SK-N-SH treated with all-trans-retinoic acid at 6 μM for 48 hours (cell line): ENCODE measurements around the gene ASCL2.

ENCODE experiments used
- ATAC-seq: fragments of 200-7000 bp; cut with Tn5 transposase; 3 replicates; pipeline ENCODE4 v1.9.1; 2020; ENCODE audit warnings: mild to moderate bottlenecking, moderate library complexity
- ARNTL ChIP-seq: fragments of 450-650 bp; formaldehyde crosslinking; IDR thresholded peaks from 2 replicates; pipeline ENCODE4 v1.5.0; 2020; ENCODE audit warnings: low read depth, mild to moderate bottlenecking, moderate library complexity, borderline replicate concordance
- BACH2 ChIP-seq: fragments of 250-450 bp; sonication (Bioruptor Pico); IDR thresholded peaks from 2 replicates; pipeline ENCODE4 v1.9.0; 2021; ENCODE audit warnings: mild to moderate bottlenecking, borderline replicate concordance
- CSDC2 ChIP-seq: fragments of 250-450 bp; sonication (Bioruptor Pico); IDR thresholded peaks from 2 replicates; pipeline ENCODE4 v1.5.0; 2020; ENCODE audit warnings: mild to moderate bottlenecking, moderate library complexity
- ESRRG ChIP-seq: fragments of 250-450 bp; sonication (Bioruptor Pico); IDR thresholded peaks from 2 replicates; pipeline ENCODE4 v1.6.1; 2021; ENCODE audit warnings: mild to moderate bottlenecking
- GLIS3 ChIP-seq: fragments of 250-450 bp; sonication (Bioruptor Pico); IDR thresholded peaks from 2 replicates; pipeline ENCODE4 v1.5.0; 2020; ENCODE audit warnings: mild to moderate bottlenecking, moderate library complexity
- ISL1 ChIP-seq: fragments of 250-450 bp; sonication (Bioruptor Pico); IDR thresholded peaks from 2 replicates; pipeline ENCODE4 v2.1.2; 2022; ENCODE audit warnings: mild to moderate bottlenecking, moderate library complexity
- OSR1 ChIP-seq: fragments of 250-450 bp; sonication (Bioruptor Pico); IDR thresholded peaks from 2 replicates; pipeline ENCODE4 v1.8.0; 2022; ENCODE audit warnings: moderate library complexity, mild to moderate bottlenecking, inconsistent platforms
- PPARA ChIP-seq: fragments of 250-450 bp; sonication (Bioruptor Pico); IDR thresholded peaks from 2 replicates; pipeline ENCODE4 v1.5.0; 2020; ENCODE audit warnings: mild to moderate bottlenecking, borderline replicate concordance
- RARB ChIP-seq: fragments of 250-450 bp; sonication (Bioruptor Pico); IDR thresholded peaks from 2 replicates; pipeline ENCODE4 v1.8.0; 2021; ENCODE audit warnings: mild to moderate bottlenecking, moderate library complexity
- SNAI2 ChIP-seq: fragments of 250-450 bp; sonication (Bioruptor Pico); IDR thresholded peaks from 2 replicates; pipeline ENCODE4 v1.5.0; 2020; ENCODE audit warnings: mild to moderate bottlenecking, moderate library complexity
- TCF4 ChIP-seq: fragments of 250-450 bp; sonication (Bioruptor Pico); IDR thresholded peaks from 2 replicates; pipeline ENCODE4 v1.8.0; 2021; ENCODE audit warnings: mild to moderate bottlenecking, moderate library complexity, borderline replicate concordance
- ZC3H10 ChIP-seq: fragments of 250-450 bp; sonication (Bioruptor Pico); IDR thresholded peaks from 2 replicates; pipeline ENCODE4 v1.5.1; 2021; ENCODE audit warnings: mild to moderate bottlenecking, moderate library complexity
- ZFP3 ChIP-seq: fragments of 250-450 bp; sonication (Bioruptor Pico); IDR thresholded peaks from 2 replicates; pipeline ENCODE4 v1.5.0; 2020; ENCODE audit warnings: mild to moderate bottlenecking, moderate library complexity
- ZFP30 ChIP-seq: fragments of 450-650 bp; formaldehyde crosslinking; IDR thresholded peaks from 2 replicates; pipeline ENCODE4 v1.5.0; 2022; ENCODE audit warnings: mild to moderate bottlenecking, moderate library complexity
- ZNF565 ChIP-seq: fragments of 450-650 bp; formaldehyde crosslinking; conservative IDR thresholded peaks from 2 replicates; pipeline ENCODE4 v1.5.0; 2020; ENCODE audit warnings: low read depth, mild to moderate bottlenecking, moderate library complexity
- ZNF70 ChIP-seq: fragments of 450-650 bp; formaldehyde crosslinking; IDR thresholded peaks from 2 replicates; pipeline ENCODE4 v1.5.0; 2020; ENCODE audit warnings: mild to moderate bottlenecking, moderate library complexity
- TF ChIP-seq, protein P1 (sequence below): fragments of 250-450 bp; sonication (Bioruptor Pico); IDR thresholded peaks from 2 replicates; pipeline ENCODE4 v1.8.0; 2020; ENCODE audit warnings: mild to moderate bottlenecking, moderate library complexity, borderline replicate concordance
- TF ChIP-seq, protein P2 (sequence below): fragments of 250-450 bp; sonication (Bioruptor Pico); IDR thresholded peaks from 2 replicates; pipeline ENCODE4 v1.8.0; 2021; ENCODE audit warnings: low read depth, mild to moderate bottlenecking, moderate library complexity, borderline replicate concordance
- TF ChIP-seq, protein P3 (sequence below): fragments of 250-450 bp; sonication (Bioruptor Pico); IDR thresholded peaks from 2 replicates; pipeline ENCODE4 v1.5.1; 2021; ENCODE audit warnings: mild to moderate bottlenecking, moderate library complexity
- TF ChIP-seq, protein P4 (sequence below): fragments of 250-450 bp; sonication (Bioruptor Pico); IDR thresholded peaks from 2 replicates; pipeline ENCODE4 v1.5.0; 2020; ENCODE audit warnings: mild to moderate bottlenecking, moderate library complexity
- TF ChIP-seq, protein P5 (sequence below): fragments of 250-450 bp; sonication (Bioruptor Pico); IDR thresholded peaks from 2 replicates; pipeline ENCODE4 v1.5.1; 2020; ENCODE audit warnings: low read depth, mild to moderate bottlenecking, moderate library complexity

The ASCL2 gene

DNA sequence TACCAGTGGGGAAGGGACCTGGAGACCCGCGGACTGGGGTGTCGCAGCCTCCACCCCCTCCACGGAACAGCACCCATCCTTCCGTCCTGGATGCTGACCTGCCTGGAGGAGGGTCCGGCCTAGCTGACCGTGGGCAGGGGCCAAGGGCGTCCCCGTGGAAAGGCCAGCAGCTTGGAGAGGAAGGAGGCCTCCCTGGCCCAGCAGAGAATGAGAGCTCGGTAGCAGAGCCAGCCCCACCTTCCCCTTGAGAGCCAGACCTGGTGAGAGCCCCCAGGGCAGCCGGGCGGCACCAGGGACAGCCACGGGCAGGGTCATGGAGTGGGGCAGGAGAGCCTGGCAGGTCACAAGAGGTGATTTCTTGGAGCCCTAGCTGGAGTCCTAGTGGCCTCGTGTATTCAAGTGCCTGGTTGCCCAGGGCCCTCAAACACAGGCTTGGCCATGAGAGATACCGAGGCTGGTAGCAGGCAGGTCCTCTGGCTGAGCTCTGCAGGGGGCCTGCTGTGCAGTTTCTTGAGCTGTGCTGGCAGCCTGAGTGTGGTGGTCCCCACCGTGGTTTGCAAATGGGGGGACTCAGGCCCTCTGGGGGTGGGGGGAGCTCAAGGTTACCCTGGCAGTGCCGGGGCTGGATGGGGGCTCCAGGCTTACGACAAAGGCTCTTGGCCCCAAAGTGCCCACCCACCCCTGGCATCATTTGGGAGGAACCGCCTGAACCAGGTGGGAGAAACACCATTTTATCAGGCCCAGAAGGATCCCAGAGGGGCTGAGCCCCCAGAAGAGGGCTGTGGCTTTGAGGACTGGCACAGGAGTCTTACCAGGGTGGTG, 39.1 kb upstream of the ASCL2 start:
- TF ChIP-seq, protein P1, sequence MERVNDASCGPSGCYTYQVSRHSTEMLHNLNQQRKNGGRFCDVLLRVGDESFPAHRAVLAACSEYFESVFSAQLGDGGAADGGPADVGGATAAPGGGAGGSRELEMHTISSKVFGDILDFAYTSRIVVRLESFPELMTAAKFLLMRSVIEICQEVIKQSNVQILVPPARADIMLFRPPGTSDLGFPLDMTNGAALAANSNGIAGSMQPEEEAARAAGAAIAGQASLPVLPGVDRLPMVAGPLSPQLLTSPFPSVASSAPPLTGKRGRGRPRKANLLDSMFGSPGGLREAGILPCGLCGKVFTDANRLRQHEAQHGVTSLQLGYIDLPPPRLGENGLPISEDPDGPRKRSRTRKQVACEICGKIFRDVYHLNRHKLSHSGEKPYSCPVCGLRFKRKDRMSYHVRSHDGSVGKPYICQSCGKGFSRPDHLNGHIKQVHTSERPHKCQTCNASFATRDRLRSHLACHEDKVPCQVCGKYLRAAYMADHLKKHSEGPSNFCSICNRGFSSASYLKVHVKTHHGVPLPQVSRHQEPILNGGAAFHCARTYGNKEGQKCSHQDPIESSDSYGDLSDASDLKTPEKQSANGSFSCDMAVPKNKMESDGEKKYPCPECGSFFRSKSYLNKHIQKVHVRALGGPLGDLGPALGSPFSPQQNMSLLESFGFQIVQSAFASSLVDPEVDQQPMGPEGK (CRISPR knock-in tag), result no peak
- TF ChIP-seq OSR1 (no peak), ZC3H10 (no peak), ARNTL (no peak), ISL1 (CRISPR knock-in tag) (no peak), ZFP30 (CRISPR knock-in tag) (no peak), GLIS3 (CRISPR knock-in tag) (no peak), ZNF565 (no peak)
- TF ChIP-seq, protein P2, sequence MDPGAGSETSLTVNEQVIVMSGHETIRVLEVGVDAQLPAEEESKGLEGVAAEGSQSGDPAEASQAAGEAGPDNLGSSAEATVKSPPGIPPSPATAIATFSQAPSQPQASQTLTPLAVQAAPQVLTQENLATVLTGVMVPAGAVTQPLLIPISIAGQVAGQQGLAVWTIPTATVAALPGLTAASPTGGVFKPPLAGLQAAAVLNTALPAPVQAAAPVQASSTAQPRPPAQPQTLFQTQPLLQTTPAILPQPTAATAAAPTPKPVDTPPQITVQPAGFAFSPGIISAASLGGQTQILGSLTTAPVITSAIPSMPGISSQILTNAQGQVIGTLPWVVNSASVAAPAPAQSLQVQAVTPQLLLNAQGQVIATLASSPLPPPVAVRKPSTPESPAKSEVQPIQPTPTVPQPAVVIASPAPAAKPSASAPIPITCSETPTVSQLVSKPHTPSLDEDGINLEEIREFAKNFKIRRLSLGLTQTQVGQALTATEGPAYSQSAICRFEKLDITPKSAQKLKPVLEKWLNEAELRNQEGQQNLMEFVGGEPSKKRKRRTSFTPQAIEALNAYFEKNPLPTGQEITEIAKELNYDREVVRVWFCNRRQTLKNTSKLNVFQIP (CRISPR knock-in tag), result no peak
- no peak for ATAC-seq

DNA sequence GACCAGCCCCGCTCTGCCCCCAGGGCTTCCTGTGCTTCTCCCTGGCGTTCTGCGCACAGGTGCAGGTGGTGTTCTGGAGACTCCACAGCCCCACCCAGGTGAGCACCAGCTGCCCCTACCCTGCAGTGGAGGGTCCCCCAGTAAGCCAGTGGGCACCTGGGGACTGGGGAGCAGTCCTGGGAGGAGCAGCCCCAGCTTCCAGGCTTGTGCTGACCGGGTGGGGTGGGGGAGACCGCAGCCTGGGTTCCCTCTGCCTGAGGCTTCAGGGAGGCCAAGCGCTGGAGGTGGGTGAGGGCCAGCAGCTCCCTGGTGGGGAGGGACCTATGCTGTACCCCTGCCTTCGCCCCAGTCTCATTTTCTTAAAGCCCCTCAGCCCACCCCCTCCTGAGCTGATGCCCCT, 38.3 kb upstream of the ASCL2 start:
- no peak for ATAC-seq
- TF ChIP-seq, protein P3, sequence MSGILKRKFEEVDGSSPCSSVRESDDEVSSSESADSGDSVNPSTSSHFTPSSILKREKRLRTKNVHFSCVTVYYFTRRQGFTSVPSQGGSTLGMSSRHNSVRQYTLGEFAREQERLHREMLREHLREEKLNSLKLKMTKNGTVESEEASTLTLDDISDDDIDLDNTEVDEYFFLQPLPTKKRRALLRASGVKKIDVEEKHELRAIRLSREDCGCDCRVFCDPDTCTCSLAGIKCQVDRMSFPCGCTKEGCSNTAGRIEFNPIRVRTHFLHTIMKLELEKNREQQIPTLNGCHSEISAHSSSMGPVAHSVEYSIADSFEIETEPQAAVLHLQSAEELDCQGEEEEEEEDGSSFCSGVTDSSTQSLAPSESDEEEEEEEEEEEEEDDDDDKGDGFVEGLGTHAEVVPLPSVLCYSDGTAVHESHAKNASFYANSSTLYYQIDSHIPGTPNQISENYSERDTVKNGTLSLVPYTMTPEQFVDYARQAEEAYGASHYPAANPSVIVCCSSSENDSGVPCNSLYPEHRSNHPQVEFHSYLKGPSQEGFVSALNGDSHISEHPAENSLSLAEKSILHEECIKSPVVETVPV (CRISPR knock-in tag), result no peak
- TF ChIP-seq PPARA (CRISPR knock-in tag), result no peak
- TF ChIP-seq TCF4 (CRISPR knock-in tag), result no peak
- TF ChIP-seq ZNF70 (CRISPR knock-in tag), result no peak
- TF ChIP-seq RARB (CRISPR knock-in tag), result no peak
- TF ChIP-seq ZNF565, result no peak
- TF ChIP-seq, protein P4, sequence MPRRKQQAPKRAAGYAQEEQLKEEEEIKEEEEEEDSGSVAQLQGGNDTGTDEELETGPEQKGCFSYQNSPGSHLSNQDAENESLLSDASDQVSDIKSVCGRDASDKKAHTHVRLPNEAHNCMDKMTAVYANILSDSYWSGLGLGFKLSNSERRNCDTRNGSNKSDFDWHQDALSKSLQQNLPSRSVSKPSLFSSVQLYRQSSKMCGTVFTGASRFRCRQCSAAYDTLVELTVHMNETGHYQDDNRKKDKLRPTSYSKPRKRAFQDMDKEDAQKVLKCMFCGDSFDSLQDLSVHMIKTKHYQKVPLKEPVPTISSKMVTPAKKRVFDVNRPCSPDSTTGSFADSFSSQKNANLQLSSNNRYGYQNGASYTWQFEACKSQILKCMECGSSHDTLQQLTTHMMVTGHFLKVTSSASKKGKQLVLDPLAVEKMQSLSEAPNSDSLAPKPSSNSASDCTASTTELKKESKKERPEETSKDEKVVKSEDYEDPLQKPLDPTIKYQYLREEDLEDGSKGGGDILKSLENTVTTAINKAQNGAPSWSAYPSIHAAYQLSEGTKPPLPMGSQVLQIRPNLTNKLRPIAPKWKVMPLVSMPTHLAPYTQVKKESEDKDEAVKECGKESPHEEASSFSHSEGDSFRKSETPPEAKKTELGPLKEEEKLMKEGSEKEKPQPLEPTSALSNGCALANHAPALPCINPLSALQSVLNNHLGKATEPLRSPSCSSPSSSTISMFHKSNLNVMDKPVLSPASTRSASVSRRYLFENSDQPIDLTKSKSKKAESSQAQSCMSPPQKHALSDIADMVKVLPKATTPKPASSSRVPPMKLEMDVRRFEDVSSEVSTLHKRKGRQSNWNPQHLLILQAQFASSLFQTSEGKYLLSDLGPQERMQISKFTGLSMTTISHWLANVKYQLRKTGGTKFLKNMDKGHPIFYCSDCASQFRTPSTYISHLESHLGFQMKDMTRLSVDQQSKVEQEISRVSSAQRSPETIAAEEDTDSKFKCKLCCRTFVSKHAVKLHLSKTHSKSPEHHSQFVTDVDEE (CRISPR knock-in tag), result no peak
- TF ChIP-seq ARNTL, result no peak
- TF ChIP-seq OSR1, result no peak
- no peak for TF ChIP-seq GLIS3 (CRISPR knock-in tag)
- TF ChIP-seq ISL1 (CRISPR knock-in tag), result no peak
- no peak for TF ChIP-seq ESRRG (CRISPR knock-in tag)
- TF ChIP-seq, protein P5, sequence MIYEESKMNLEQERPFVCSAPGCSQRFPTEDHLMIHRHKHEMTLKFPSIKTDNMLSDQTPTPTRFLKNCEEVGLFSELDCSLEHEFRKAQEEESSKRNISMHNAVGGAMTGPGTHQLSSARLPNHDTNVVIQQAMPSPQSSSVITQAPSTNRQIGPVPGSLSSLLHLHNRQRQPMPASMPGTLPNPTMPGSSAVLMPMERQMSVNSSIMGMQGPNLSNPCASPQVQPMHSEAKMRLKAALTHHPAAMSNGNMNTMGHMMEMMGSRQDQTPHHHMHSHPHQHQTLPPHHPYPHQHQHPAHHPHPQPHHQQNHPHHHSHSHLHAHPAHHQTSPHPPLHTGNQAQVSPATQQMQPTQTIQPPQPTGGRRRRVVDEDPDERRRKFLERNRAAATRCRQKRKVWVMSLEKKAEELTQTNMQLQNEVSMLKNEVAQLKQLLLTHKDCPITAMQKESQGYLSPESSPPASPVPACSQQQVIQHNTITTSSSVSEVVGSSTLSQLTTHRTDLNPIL, result no peak
- no peak for TF ChIP-seq BACH2 (CRISPR knock-in tag)
- no peak for TF ChIP-seq ZFP30 (CRISPR knock-in tag)
- TF ChIP-seq CSDC2, result no peak

DNA sequence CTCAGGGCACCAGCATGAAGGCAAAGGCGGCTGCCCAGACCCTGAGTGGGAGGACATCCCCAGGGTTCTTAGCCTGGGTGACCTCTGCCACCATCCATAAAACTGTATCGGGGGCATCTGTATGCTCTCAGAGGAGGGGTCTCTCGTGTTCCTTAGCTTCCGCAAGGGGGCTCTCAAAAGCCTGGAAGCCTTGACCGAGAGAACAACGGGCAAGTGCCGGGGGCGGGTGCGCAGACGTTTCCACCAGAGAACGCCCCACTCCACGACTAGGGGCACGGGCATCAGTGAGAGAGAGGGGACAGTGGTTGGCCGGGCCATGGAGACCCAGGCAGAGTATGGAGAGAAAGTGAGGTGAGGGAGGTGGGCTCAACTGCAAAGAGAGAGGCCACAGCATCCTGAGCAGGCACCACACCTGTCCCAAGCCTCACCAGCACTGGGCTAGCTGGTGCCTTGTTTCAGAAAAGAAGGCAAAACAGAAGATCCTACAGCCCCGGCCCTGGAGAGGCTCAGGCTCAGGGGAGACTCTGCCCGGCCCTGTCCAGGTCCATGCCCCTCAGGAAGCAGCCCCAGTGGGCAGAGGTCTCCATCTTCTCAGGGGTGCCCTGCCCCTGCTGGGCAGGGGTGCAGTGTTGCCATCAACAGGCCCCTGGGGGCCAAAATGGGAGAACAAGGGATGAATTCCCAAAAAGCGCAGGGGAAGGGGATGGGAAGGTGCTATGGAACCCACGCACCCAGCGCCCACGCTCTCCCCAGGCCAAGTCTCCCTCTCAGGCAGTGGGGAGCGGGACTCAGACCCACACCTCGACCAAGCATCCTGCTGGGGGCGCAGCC, 37.3 kb upstream of the ASCL2 start:
- no peak for ATAC-seq
- TF ChIP-seq, protein P3 (CRISPR knock-in tag), result no peak
- TF ChIP-seq CSDC2, result no peak
- no peak for TF ChIP-seq PPARA (CRISPR knock-in tag)
- TF ChIP-seq, protein P4 (CRISPR knock-in tag), result no peak
- no peak for TF ChIP-seq ARNTL
- no peak for TF ChIP-seq ZC3H10
- no peak for TF ChIP-seq RARB (CRISPR knock-in tag)
- TF ChIP-seq BACH2 (CRISPR knock-in tag), result no peak
- no peak for TF ChIP-seq GLIS3 (CRISPR knock-in tag)
- TF ChIP-seq SNAI2 (CRISPR knock-in tag), result no peak
- TF ChIP-seq ZNF70 (CRISPR knock-in tag), result no peak
- no peak for TF ChIP-seq TCF4 (CRISPR knock-in tag)
- TF ChIP-seq ZFP3, result no peak
